ENCODE results near the gene APBB2.

The APBB2 gene

DNA sequence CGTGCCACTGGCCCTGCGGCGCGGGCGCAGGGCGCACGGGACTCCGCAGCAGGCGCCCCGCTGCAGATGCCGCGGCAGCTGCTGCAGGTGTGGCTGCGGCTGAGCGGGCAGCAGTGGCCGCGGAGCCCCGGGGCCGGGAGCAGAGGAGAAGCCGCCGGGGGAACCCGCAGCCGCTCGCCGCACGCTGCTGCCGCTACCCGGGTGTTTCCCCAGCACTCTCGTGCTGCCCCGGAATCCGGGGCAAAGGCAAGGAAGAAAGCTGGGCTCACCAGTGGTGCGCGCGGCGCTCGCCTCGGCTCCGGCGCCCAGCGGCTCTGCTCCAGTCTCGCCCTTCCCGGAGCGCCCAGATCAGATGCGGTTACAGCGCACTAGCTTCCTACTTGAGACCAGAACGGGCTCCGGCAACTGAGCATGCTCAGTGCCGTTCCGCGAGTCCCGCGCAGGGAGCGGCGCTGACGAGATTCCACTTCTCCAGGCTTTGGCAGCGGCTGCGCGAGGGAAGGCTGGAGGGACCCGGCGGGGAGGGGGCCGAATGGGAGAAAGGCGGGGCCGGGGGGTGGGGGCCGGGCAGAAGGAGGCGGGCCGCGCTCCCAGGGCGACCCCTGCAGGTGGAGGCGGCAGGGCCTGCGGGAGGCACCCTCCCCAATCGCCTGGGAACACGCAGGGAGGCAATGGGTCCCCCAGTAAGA is at the start of gene APBB2:
APBB2 (minus strand) TSS at position 407 of the 689 bp plus-strand sequence. CDS start 181,288 bp downstream, outside the sequence.
- no peak for DNase-seq (ENCODE audit: low read depth)

DNA sequence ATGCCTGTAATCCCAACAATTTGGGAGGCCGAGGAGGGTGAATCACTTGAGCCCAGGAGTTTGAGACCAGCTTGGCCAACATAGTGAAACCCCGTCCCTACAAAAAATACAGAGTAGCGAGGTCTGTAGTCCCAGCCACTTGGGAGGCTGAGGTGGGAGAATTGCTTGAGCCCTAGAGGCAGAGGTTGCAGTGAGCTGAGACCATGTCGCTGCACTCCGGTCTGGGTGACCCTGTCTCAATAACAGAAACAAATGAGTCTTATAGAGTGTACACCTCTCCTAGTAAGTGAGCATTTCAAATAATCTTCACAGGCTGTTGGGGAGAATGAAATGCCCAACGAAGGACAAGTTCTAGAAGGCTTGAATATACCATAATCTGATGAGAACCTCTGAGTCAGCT is 47.9 kb upstream of the APBB2 start:
- no peak for DNase-seq (ENCODE audit: low read depth)

DNA sequence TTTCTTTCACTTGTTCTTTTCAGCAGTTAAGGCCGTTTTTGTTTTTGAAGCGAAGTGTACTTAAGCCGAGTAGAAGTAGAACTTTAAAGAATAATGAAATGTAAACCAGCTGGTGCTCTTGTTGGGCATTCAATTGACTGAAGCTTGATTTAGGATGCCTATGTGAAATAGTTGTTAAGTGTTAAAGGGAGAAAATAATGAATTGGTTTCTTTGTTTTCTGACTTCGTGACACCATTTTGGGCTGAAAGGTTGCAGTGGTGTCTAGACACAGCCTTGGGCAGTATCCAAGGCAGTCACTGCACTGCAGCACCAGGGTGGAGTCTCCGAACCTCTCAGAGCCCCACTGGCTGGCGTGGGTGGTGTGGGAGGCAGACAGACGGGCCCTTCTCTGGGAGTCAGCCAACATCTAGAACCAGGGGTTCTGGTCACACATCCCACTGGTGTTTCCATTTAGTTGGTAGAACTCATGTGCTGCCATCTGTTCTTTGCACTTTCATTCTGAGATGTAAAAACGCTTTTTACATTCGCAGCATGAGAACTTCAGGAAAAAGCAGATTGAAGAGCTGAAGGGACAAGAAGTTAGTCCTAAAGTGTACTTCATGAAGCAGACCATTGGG is 45.9 kb upstream of the APBB2 start:
- DNase-seq (ENCODE audit: low read depth) = no peak

DNA sequence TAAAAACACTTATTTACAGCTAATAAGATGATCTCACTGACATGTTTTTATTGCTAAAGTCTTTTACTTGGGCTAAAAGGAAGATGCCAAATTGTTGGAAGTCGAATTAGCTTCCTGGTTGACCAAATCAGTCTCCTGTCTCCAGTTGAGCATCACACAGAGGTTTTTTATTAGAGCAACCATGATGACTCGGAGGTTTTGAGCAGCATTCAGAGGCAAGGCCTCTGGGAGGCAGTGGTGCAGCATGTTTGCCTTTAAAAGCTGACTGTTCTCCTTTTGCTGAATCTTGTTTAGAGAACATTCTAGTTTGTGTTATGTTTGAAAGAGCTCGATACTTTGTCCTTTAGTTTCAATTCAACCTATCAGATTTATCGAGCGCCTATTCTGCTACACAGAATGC is 44.4 kb upstream of the APBB2 start:
- no peak for DNase-seq (ENCODE audit: low read depth)

DNA sequence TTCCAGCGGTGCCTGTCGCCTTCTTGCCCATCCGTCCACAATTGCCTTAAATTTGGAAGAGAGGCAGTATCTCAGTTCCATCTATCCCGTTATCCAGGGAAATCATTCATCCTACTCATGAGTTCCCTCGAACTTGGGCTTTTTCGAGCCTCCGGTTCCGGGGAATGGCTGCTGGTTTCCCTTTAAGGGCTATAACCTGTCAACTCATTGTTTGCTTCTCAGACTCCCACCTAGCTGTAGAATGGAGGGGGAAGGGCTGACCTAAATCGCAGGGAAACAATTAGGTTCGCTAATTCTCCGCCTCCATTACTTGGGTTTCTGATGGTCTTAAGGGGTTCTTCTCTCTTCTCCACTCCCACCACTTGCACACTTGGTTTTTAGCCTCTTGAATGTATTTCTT is 43.6 kb upstream of the APBB2 start:
- DNase-seq (ENCODE audit: low read depth) = no peak

DNA sequence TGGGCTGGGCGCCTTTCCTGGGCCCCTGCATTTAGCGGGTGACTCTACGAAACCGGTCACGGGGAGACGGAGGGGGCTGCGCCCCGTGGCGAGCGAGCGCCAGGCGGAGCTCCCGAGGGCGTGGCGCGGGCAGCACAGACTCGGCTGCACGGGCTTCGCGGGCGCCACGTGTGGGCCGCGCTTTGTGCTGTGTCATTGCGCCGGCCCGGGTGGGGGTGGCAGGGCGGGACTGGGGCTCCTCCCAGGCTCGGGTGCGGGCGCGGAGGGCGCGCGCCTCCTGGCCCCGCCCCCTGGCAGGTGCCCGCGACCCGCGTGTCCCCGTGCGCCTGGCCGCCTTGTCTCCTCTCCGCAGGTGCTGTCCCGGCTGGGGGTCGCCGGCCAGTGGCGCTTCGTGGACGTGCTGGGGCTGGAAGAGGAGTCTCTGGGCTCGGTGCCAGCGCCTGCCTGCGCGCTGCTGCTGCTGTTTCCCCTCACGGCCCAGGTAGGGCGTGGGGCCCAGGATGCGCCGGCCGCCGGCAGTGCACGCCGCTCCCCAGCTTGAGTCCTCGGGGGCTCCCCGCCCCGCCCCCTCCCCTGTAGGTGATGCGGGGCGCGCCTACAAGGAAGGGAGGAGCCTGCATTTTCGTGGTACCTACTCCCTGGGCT is 43.0 kb upstream of the APBB2 start:
- DNase-seq (ENCODE audit: low read depth) = no peak

DNA sequence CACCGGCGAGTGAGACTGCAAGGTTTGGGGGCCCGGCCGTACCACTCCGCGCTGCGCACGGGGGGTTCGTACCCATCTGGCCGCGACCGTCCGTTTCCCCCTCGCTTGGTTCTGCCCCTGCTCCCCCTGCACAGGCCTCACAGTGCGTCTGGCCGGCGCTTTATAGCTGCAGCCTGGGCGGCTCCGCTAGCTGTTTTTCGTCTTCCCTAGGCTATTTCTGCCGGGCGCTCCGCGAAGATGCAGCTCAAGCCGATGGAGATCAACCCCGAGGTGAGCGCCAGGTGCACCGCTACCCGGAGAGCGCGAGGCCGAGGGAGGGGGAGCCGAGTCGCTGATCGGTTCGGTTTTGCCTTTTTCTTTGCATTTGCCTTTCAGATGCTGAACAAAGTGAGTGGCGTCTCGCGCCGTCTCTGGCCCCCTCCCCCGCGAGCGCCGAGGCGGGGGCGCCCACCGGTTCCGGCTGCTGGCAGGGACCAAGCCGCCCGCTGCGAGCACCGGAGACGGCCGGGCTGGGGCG is 42.5 kb upstream of the APBB2 start, which contains the start of gene UCHL1:
UCHL1 (plus strand) TSS at position 189 of the 517 bp plus-strand sequence; CDS start at position 238, 49 bp downstream.
- no peak for DNase-seq (ENCODE audit: low read depth)

DNA sequence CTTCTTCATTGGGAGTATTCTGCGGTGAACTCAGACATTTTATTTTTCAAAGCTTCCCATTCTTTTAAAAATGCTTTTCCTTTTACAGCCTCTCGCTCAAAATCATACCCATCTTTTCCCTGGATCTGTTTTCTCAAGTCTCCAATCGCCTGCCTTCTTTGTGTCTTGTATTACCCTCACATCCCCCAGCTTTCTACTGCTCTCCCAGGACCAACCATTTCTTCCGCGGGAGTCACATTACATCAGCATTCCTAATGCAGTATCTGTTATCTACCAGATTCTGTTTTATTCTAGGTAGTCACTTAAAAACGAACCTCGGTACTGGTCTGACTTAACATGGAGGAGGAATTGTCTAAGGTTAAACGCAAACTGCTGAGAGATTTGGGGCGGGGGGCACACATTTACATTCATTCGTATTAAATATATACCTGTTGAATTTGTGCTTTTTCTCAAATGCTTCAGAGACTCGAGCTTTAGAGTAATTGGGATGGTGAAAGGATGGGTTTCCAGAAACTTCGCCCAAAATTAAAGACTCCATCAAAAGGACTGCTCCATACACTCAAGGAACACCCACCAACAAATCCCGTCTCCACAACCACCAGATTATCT is 41.9 kb upstream of the APBB2 start:
- DNase-seq (ENCODE audit: low read depth) = no peak

DNA sequence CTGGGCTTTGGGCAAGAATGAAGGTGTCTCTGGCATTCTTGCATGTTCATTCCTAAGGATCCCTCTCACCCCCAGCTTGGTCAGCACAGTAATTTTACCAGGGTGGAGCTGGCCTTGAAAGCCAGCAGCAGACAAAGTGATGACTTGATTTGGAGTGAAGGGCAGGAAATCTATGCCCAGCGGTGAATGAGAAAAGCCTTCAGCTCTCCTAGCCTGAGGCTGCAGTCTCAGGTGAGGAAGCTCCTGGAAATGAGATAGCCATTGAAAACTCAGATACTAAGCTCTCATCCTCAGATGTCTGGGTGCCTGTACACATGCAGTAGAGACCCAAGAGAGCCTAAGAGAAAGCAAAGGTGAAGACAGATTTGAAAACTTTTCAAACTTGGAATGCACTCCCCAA is 31.6 kb upstream of the APBB2 start:
- no peak for DNase-seq (ENCODE audit: low read depth)

DNA sequence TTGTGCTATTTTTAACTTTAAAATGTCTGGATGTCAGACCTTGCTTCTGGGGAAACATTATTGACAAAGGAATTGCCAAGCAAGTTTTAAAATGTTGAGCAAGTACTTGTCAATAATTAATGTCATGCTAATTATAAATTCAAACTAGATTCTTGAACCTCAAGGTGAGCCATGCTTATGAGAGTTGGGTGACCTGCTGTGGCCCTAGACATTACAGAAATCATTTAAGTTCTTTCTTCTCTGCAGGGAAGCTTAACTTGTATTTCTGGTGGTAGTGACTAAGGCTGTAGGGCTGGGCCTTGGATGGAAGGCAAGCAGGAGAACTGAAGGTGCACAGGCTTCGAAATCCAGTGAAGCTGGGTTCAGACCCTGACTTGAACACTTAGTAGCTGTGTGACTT is 27.6 kb upstream of the APBB2 start:
- DNase-seq (ENCODE audit: low read depth) = no peak

DNA sequence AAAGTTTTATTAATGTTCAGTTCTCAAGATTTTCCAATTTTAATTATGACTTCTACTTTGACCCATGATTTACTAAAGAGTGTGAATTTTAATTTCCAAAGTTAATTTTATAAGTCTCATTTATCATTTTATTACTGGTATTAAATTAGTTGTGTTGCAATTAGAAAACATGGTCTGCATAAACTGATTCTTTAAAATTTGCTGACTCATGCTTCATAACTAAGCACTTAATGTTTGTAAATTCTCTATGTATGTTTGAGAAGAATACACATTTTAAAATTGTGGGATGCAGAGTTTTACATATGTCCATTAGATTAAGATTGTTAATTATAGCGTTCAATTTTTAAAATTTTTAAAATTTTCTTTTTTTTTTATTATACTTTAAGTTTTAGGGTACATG is 22.2 kb upstream of the APBB2 start:
- no peak for DNase-seq (ENCODE audit: low read depth)

DNA sequence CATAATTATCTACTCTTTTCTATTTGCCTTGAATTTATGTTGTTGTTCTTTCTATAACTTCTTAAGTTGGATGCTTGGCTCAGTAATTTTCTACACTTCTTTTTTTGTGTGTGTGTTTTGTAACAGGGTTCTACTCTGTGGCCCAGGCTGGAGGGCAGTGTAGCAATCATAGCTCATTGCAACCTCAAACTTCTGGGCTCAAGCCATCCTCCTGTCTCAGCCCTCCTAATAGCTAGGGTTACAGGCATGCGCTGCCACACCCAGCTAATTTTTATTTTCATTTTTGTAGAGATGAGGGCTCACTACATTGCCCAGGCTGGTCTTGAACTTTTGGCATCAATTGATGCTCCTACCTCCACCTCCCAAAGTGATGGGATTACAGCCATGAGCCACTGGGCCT is 21.7 kb upstream of the APBB2 start:
- DNase-seq (ENCODE audit: low read depth) = no peak

DNA sequence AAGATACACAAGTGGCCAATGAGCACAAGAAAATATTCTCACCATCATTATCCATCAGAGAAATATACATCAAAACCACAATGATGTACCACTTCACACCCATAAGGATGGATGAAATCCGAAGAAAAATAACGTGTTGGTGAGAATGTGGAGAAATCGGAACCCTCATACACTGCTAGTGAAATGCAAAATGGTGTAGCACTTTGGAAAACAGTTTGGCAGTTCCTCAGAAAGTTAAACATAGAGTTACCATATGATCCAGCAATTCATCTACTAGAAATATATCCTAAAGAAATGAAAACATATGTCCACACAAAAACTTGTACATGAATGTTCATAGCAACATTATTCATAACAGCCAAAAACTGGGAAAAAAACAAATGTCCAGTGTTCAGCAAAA is 18.5 kb upstream of the APBB2 start:
- DNase-seq (ENCODE audit: low read depth) = no peak

DNA sequence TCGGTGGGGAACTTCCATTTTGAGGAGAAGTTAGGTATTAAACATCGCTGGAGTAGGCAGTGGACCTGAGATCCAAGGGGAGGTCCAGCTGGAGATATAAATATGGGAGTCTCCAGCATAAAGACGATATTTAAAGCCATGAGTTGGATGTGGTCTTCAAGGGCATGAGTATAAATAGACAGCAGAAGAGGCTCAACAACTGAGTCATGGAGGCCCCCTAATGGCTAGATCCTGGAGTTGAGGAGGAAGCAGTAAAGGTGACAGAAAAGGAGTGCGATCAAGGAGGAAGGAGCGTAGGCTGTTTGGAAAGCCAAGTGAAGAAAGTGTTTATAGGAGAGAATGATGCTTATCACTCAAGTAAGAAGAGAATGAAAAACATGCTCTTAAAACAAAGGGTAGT is 18.1 kb upstream of the APBB2 start:
- no peak for DNase-seq (ENCODE audit: low read depth)

DNA sequence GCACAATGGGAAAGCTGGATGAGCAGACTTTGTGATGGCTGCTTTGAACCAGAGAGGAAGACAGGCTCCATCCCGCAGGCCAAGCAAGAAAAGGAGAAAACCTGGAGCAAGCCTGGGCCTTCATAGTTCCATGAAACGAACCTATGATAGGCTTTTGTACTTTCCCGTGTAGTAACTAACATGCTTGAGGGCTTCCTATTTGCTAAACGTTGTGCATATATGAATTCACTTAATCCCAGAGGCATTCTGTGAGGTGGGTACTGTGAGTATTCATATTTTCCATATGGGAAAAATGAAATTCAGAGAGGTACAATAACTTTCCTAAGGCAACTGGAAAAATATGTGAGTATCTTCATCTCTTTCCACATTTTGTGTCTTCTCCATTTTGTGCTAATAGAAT is 13.6 kb upstream of the APBB2 start:
- no peak for DNase-seq (ENCODE audit: low read depth)

DNA sequence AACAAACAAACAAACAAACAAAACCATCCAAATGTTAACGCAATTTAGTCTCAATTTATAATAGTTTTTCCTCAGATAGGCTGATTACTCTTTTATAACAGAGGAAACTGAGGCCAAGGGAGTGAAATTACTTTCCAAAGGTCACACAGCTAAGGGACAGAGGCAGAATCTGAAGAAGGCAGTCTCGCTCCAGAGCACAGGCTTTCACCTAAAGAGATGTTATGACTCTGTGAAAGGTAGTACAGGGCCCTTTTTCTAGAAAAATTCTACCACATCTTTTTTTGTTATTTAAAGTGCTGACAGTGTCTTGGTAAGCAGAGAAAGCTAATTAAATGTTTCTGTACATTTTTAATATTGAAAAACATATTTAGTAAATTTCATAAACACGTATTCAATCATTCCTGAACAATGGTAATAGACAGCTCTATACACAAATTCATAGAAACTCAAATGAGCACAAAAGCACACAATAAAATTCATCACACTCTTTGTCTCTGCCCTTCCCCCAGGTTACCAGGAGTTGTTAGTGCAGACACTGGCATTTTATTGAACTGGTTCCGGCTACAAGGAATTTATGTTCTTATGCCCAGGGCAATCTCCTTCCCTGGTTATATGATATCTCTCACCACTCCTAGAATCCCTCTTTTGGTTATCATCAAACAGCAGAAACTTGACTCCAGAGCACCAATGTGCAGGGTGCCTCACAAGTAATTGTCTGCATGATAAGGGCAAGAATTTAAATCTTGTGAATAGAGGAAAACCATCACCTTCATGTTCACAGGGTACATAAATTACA is 7.7 kb upstream of the APBB2 start:
- DNase-seq (ENCODE audit: low read depth) = no peak

DNA sequence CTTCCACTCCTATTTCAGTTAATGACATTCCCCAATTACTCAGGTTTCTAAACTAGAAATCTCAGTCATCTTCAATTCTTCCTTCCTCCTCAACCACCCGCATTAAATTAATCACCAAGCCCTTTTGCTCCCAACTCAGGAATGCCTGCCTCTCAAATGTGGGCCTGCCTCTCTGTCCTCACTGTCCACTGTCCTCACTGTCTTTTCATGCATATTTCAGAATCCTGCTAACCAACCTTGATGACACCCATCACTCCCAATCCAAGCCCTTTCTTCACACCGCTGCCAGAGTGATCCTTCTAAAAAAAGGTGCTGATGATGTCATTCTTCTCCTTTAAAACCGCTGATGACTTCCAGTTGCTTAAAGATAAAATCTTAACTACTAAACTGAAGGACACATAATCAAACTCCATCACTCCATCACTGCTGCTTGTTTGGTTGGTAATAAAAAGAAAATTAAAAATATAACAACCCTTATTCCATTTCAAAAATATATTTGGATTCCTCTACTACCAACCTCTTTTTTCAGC is 5.1 kb upstream of the APBB2 start:
- no peak for DNase-seq (ENCODE audit: low read depth)

DNA sequence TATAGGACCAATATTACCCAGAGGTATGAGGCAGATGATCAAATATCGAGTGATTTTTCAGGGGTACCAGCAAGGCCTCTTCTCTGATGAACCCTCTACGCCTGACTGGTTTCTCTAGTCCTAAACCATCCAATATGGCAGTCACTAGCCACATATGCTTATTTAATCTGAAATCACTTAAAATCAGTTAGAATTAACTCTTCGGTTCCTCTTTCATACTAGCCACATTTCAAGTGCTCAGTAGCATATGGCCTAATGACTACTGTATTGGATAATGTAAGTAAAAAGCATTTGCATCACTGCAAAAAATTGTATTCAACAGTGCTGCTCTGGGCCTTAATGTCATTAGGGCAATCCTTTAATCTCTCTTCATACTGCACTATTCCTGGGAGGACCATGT is 4.4 kb upstream of the APBB2 start:
- no peak for DNase-seq (ENCODE audit: low read depth)

DNA sequence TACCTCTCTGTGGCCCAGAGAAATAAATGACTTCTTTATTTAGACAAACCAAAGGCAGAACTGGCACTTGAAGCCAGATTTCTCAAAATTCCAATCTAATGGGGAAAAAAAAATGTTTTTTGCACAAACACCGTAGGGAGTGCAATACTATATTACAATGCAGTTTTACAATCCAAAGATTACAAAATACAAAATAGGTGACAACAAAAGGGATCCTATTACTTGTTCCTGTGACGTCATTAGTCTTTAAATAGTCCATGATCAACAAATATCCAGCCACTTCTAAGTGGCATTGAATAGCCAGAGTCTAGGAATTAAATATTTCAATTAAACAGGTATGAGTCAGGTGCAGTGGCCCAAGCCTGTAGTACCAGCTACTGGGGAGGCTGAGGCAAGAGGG is 3.0 kb upstream of the APBB2 start:
- no peak for DNase-seq (ENCODE audit: low read depth)

DNA sequence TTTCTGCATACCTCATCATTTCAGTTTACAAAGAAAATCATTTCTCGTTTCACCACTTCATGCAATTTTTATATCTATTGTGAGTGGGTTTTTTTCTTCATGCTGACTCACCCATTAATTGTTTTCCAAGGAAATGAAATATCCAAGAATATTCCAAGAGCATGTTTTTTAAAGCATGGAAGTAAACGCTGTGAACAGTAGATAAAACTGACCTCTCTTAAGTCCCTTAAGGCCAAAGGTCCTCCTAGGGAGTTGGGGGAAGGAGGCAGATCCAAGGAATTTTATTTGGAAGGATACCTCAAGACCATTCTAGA is 2.6 kb upstream of the APBB2 start:
- DNase-seq (ENCODE audit: low read depth) = no peak

DNA sequence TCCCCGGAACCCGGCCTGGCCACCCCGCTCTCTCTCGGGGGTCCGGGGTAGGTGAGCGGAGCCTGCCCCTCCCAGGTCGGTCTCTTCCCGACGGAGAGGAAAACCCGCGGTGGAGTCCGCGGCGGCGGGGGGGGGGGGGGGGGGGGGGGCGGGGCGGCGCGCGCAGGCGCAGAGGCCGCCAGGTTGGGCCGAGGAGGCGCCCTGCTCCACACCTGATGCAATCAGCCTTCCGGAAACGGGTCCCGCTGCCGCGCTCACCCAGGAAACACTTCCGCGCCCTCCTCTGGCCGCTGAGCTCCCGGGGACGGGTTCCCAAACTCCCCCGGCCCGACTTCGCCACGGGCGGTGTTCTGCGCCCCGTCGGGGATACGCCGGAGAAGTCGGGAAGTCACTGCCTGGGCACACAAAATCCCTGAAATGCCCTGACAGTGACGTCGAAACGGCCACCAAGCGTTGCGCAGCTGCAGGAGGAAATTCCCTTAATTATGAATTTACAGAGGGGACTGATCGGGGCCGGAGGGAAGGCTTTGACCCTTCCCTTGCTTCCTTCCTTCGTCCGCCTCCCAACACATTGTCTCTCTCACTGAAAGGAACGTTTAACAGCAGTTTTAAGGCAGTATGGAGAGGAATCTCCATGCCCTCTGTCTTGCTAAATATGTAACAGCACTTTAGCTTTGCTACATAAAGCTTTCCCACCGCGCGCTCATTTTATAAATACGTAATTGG is 2.1 kb upstream of the APBB2 start:
- DNase-seq (ENCODE audit: low read depth) = no peak

Data from stimulated activated CD8-positive, alpha-beta memory T cell treated with anti-CD3 and anti-CD28 coated beads, Interleukin-12 subunit alpha, Interleukin-12 subunit beta, amount 100 ng/mL, for 4 hours (primary cell).